GM18526 (cell line): ENCODE data around the gene DZIP1L.

Experiments
- POLR2A ChIP-seq: IDR thresholded peaks from 3 replicates; pipeline ENCODE4 v1.6.1; 2011; ENCODE audit not compliant: insufficient read length; ENCODE audit errors: extremely low read depth

DZIP1L gene, protein sequence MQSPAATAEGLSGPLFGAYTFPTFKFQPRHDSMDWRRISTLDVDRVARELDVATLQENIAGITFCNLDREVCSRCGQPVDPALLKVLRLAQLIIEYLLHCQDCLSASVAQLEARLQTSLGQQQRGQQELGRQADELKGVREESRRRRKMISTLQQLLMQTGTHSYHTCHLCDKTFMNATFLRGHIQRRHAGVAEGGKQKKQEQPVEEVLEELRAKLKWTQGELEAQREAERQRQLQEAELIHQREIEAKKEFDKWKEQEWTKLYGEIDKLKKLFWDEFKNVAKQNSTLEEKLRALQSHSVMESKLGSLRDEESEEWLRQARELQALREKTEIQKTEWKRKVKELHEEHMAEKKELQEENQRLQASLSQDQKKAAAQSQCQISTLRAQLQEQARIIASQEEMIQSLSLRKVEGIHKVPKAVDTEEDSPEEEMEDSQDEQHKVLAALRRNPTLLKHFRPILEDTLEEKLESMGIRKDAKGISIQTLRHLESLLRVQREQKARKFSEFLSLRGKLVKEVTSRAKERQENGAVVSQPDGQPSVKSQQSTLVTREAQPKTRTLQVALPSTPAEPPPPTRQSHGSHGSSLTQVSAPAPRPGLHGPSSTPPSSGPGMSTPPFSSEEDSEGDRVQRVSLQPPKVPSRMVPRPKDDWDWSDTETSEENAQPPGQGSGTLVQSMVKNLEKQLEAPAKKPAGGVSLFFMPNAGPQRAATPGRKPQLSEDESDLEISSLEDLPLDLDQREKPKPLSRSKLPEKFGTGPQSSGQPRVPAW

DNA sequence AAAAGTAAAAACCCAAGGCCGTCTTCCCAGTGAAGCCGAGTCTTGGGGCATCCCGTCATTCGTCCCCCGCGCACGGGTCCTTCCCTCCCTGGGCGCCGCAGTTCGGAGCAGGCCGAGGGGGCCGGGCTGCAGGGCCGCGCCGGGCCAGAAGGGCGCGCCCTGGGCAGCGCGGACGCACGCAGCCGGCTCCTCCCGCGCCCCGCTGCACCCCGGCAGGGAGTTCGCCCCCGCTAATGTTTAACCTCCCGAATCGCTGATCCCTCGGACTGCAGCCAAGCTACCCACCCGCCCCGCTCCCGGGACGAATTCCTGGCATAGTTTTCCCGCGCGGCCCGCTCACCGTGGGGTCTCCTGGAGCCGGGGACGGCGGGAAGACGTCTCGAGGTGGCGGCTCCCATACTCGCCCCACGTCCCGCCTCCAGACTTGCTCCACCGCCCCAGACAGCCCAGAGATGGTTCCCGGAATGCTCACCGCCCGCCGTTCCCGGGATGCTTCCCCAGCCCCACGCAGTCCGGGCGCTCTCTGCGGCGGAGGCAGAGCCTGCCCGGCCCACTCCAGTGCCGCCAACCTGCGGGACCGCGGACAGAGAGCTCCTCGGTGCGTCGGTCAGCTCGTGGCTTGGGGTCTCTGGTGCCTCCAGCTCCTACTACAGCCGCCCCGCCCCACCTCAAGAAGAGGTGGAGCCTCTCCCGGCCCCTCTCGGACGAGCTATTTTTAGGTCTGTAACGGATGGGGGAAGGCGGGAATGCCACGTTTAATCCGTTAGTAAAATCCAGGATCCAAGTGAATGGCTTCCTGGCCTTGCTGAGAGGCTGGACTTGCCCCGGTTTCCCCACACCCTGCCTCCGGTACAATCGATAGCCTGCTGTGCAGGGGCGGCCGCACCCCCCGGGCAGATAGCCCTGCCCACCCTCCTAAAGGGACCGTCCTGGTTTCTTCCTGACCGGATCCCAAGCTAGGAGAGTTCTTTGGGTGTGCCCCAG, at the start of gene DZIP1L:
Gene DZIP1L, minus strand, starts transcription at position 621 of the 984 bp plus-strand sequence. CDS start 11,637 bp downstream, outside the sequence.
- no peak for TF ChIP-seq POLR2A

- TF ChIP-seq POLR2A, result no peak
Observed at GRCh38 chr3:138165061-138165460, 49.7 kb upstream of the DZIP1L start.

- no peak for TF ChIP-seq POLR2A
Observed at GRCh38 chr3:138157743-138158142, 42.3 kb upstream of the DZIP1L start.

DNA sequence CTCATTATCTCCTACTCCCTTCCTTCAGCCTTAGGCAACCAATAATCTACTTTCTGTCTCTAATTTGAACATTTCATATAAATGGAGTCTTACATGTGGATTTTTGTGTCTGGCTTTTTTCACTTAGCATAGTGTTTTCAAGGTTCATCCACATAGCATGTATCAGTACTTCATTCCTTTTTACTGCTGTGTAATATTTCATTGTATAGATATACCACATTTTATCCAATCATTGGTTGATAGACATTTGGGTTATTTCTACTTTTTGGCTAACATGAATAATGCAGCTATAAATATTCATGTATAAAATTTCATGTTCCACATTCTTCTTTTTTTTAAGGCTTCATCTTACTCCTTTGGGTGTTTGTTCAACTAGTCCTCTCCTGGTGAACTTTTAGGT, 39.1 kb upstream of the DZIP1L start:
- TF ChIP-seq POLR2A, result no peak

- no peak for TF ChIP-seq POLR2A
Observed at GRCh38 chr3:138148503-138148902, 33.1 kb upstream of the DZIP1L start.

DNA sequence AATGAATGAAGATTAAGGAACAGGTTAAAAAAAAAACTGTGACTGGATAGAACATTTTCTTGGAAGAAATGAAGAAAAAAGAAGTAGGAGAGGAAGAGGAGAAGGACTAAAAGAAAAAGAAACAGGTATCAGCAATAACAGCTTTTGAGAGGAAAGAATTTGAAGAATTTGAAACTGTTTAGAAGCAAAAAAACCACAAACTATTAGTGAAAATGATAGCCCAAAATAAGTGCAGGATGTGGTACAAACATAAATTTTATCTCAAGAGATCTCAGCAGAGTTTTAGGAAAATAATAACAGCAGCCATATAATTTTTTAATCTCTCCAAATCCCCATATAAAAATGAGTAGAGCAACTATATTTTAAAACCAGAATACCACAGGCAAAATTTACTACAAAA, 25.5 kb upstream of the DZIP1L start:
- TF ChIP-seq POLR2A, result no peak

DNA sequence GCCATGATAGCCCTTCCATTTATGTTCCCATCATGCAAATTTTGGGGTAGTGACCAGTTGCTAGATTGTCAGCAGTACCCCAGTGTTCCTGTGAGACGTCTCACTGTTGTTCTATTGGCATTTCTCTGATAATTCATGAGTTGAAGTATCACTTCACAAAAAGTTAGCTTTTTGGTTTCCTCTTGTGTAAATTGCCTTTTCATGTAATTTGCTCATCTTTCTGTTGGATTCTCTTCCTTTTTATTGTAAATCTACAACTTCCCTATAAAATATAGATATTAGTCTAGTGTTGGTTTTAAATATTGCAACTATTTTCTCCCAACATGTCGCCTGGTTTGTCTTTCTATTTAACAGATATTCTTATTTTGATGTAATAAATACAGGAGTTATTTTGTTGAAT, 24.3 kb upstream of the DZIP1L start:
- no peak for TF ChIP-seq POLR2A

GRCh38 chr3:138137861-138138260, 22.5 kb upstream of the DZIP1L start:
- TF ChIP-seq POLR2A, result no peak

DNA sequence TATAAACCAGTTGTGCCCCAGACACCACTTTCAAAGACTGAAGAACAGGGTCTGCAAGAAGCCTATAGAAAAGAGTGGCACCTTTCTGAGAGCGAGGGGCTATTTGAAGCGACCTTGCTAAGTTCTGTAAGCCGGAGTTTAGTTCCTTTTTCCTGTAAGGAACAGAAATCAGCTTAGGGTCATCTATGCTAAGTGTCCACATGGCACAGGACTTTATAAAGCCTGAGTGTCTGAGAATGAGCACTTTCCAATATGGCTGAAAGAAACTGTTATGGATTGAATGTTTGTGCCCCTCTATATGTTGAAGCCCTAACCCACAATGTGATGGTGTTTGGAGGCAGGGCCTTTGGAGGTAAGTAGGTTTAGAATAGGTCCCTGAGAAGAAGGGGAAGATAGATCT, 20.8 kb upstream of the DZIP1L start:
- no peak for TF ChIP-seq POLR2A

DNA sequence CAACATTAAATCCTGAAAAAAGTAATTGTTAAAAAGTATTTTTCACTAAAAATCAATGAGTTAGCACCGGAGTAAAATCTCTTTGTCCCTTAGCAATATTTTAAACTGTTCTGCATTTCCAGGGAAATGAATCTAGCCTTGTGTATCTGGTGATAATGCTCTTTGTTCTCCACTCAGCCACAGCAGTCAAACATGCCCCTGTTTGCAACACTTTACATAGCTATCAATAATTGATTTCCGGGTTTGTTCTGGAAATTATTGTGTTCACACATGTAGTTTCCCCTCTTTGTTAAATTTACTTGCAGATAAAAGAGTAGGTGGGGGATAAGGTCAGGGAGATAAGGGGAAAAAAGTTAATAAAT, 20.4 kb upstream of the DZIP1L start:
- no peak for TF ChIP-seq POLR2A

DNA sequence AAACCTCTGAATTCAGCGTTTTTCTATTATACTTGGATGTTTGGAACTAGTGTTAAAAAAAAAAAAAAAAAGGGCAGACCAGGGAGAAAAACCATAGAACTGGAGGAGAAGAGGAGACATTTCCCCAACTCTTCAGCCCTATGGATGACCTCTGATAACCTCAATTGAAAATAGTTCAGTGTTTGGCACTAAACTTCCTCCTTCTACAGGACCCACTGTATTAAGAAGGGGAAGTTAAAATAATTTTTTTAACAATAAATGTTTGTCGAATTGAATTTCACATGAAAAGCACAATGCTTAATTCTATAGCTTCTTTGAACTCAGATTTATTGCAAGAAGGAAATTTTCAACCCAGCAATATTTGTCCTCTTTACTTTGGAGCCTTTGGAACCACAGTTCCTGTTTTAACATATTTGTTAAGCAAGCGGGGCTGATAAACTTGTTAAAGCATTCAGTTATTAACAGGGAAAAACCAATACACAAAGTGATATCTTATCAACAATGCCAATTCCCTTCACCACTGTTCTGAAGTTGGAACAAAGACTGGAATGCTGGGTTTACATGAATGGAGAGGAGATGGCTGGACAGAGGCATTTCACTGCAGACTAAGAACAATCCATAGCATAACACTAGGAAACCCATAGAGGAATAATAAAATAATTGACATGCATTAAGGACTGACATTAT, 19.9 kb upstream of the DZIP1L start:
- TF ChIP-seq POLR2A, result no peak

- TF ChIP-seq POLR2A, result no peak
Observed at GRCh38 chr3:138132239-138132638, 16.8 kb upstream of the DZIP1L start, which contains the start of gene A4GNT. Gene A4GNT, minus strand, starts transcription at chr3:138132390. Its CDS starts 1,134 bp downstream, at chr3:138131256.

- TF ChIP-seq POLR2A, result no peak
Observed at GRCh38 chr3:138127636-138128365, 12.4 kb upstream of the DZIP1L start.

DNA sequence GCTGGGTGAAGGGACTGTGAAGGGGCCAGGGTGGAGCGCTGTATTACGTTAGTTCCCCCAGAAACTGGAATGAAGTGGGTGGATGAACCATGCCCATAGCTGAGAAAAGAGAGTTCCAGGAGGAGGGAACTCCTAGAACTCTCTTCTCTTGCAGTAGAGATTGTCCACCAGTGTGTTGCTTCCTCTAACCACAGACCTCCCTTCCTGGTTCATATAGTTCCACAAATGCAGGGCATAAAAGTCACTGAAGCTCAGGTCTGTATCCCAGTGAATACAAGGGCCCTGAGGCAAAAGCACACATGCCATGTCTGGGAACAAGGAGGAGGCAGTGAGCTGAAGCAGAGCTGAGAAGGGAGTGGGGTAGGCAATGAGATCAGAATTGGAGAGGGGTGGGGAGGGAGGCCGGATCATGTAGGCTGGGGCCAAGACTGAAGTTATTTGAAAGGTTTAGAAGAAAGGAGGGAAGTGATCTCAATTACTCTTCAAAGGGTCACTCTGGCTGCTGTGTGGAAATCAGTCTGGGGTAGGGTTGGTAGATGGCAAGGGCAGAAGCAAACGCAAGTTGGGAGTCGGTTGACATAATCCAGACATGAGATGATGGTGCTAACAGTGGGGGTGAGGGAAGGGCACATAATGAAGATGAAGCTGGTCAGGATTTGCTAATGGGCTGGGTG, 10.3 kb upstream of the DZIP1L start:
- TF ChIP-seq POLR2A, result no peak
